ENCODE results near the gene VRTN. TPM values are rescaled to one million over a fixed set of nuclear protein-coding genes. Genes with fewer than 3 reads are reported as not detected.

VRTN gene
- total RNA-seq, 1 donor from 2014 or later, result 0.15 TPM

GRCh38 chr14:74407021-74407800, 58.9 kb downstream of the VRTN start:
- Mint-ChIP-seq H3K4me3 (ENCODE audit: unreplicated experiment) (no peak overlapping the region), H3K4me1 (ENCODE audit: low read depth, unreplicated experiment) (peaks cover 10% of the 10 kb centered on the region), H3K9me3 (ENCODE audit: unreplicated experiment) (peaks cover 3% of the 10 kb centered on the region), H3K36me3 (ENCODE audit: unreplicated experiment) (no peaks in the 10 kb centered on the region), H3K27ac (ENCODE audit: unreplicated experiment) (no peak overlapping the region), H3K27me3 (ENCODE audit: unreplicated experiment) (peaks cover 15% of the 10 kb centered on the region)
- no peak for DNase-seq
- no peak for TF ChIP-seq CTCF (IDR thresholded peaks at IDR 0.05; ENCODE audit: partially characterized antibody, unreplicated experiment)

- no peaks in the 10 kb centered on the region for H3K36me3 Mint-ChIP-seq (ENCODE audit: unreplicated experiment)
- no peak for DNase-seq
- no peak overlapping the region for H3K4me3 Mint-ChIP-seq (ENCODE audit: unreplicated experiment)
- H3K27ac Mint-ChIP-seq (ENCODE audit: unreplicated experiment), result no peak overlapping the region
- no peak for TF ChIP-seq CTCF (IDR thresholded peaks at IDR 0.05; ENCODE audit: partially characterized antibody, unreplicated experiment)
- H3K4me1 Mint-ChIP-seq (ENCODE audit: low read depth, unreplicated experiment), result peaks cover 8% of the 10 kb centered on the region
- peaks cover 15% of the 10 kb centered on the region for H3K27me3 Mint-ChIP-seq (ENCODE audit: unreplicated experiment)
- peaks cover 3% of the 10 kb centered on the region for H3K9me3 Mint-ChIP-seq (ENCODE audit: unreplicated experiment)
Observed at GRCh38 chr14:74407801-74408154, 59.5 kb downstream of the VRTN start.

GRCh38 chr14:74408870-74409269, 60.6 kb downstream of the VRTN start:
- no peak overlapping the region for H3K4me3 Mint-ChIP-seq (ENCODE audit: unreplicated experiment)
- H3K36me3 Mint-ChIP-seq (ENCODE audit: unreplicated experiment), result no peaks in the 10 kb centered on the region
- DNase-seq, result no peak
- peaks cover 12% of the 10 kb centered on the region for H3K27me3 Mint-ChIP-seq (ENCODE audit: unreplicated experiment)
- H3K9me3 Mint-ChIP-seq (ENCODE audit: unreplicated experiment), result peaks cover 3% of the 10 kb centered on the region
- TF ChIP-seq CTCF (IDR thresholded peaks at IDR 0.05; ENCODE audit: partially characterized antibody, unreplicated experiment), result no peak
- H3K27ac Mint-ChIP-seq (ENCODE audit: unreplicated experiment), result no peak overlapping the region
- H3K4me1 Mint-ChIP-seq (ENCODE audit: low read depth, unreplicated experiment), result peaks cover 12% of the 10 kb centered on the region

GRCh38 chr14:74409441-74409840, 61.2 kb downstream of the VRTN start:
- H3K9me3 Mint-ChIP-seq (ENCODE audit: unreplicated experiment), result no peaks in the 10 kb centered on the region
- no peaks in the 10 kb centered on the region for H3K36me3 Mint-ChIP-seq (ENCODE audit: unreplicated experiment)
- DNase-seq, result no peak
- TF ChIP-seq CTCF (IDR thresholded peaks at IDR 0.05; ENCODE audit: partially characterized antibody, unreplicated experiment), result no peak
- peaks cover 13% of the 10 kb centered on the region for H3K4me1 Mint-ChIP-seq (ENCODE audit: low read depth, unreplicated experiment)
- no peak overlapping the region for H3K27ac Mint-ChIP-seq (ENCODE audit: unreplicated experiment)
- H3K27me3 Mint-ChIP-seq (ENCODE audit: unreplicated experiment), result peaks cover 10% of the 10 kb centered on the region
- H3K4me3 Mint-ChIP-seq (ENCODE audit: unreplicated experiment), result no peak overlapping the region

Other genes starting within 250 kb of the VRTN start
- not detected for gene VSX2, start 109.0 kb upstream of the VRTN start, total RNA-seq (ENCODE audit: unreplicated experiment)
- 73.7 TPM for gene ABCD4, start 45.5 kb upstream of the VRTN start, total RNA-seq (ENCODE audit: unreplicated experiment)
- 1.5 TPM for gene SYNDIG1L, start 77.7 kb downstream of the VRTN start, total RNA-seq (ENCODE audit: unreplicated experiment)
- gene NPC2, start 144.8 kb downstream of the VRTN start, total RNA-seq (ENCODE audit: unreplicated experiment), result 17.6 TPM
- 14.8 TPM for gene ISCA2, start 145.3 kb downstream of the VRTN start, total RNA-seq (ENCODE audit: unreplicated experiment)

Measured in glutamatergic neuron (in vitro differentiated cells).